ENCODE results near the gene CYP11A1.
"Not testable (repeated sequence)": the region's sequence is repeated elsewhere in the genome, so short reads cannot be mapped to it uniquely, and the experiment has no call there.

The CYP11A1 gene

GRCh38 chr15:74400313-74400860, 32.9 kb upstream of the CYP11A1 start:
- FAIRE-seq = no peak

- no peak for FAIRE-seq
Measured at GRCh38 chr15:74399511-74400312, 32.3 kb upstream of the CYP11A1 start.

- FAIRE-seq = no peak
Measured at GRCh38 chr15:74399100-74399499, 31.7 kb upstream of the CYP11A1 start.

GRCh38 chr15:74398183-74398582, 30.7 kb upstream of the CYP11A1 start:
- FAIRE-seq = no peak

- no peak for FAIRE-seq
Measured at GRCh38 chr15:74397239-74398068, 30.0 kb upstream of the CYP11A1 start.

- FAIRE-seq = no peak
Measured at GRCh38 chr15:74396445-74397238, 29.2 kb upstream of the CYP11A1 start.

- no peak for FAIRE-seq
Measured at GRCh38 chr15:74396146-74396438, 28.6 kb upstream of the CYP11A1 start.

- no peak for FAIRE-seq
Measured at GRCh38 chr15:74395319-74396145, 28.1 kb upstream of the CYP11A1 start.

GRCh38 chr15:74394090-74394846, 26.8 kb upstream of the CYP11A1 start:
- FAIRE-seq = no peak

GRCh38 chr15:74393423-74393822, 26.0 kb upstream of the CYP11A1 start:
- FAIRE-seq = no peak

GRCh38 chr15:74392902-74393301, 25.5 kb upstream of the CYP11A1 start:
- no peak for FAIRE-seq

- FAIRE-seq = no peak
Measured at GRCh38 chr15:74392451-74392830, 25.0 kb upstream of the CYP11A1 start.

- no peak for FAIRE-seq
Measured at GRCh38 chr15:74391582-74392450, 24.4 kb upstream of the CYP11A1 start.

GRCh38 chr15:74390647-74391288, 23.3 kb upstream of the CYP11A1 start:
- FAIRE-seq = no peak

GRCh38 chr15:74390049-74390646, 22.7 kb upstream of the CYP11A1 start:
- not testable (repeated sequence) for FAIRE-seq

- FAIRE-seq = no peak
Measured at GRCh38 chr15:74389241-74390048, 22.0 kb upstream of the CYP11A1 start.

- no peak for FAIRE-seq
Measured at GRCh38 chr15:74388363-74388951, 21.0 kb upstream of the CYP11A1 start.

All from A204.1 (cell line).